GM23338 (cell line): ENCODE measurements around the gene CTTN. TPM values are rescaled to one million over a fixed set of nuclear protein-coding genes. Genes with fewer than 3 reads are reported as not detected.

Experiments
- ATAC-seq: fragments of 200-7000 bp; cut with Tn5 transposase; 3 replicates; pipeline ENCODE4 v1.9.1; 2020
- DNase-seq: peaks from one replicate; pipeline ENCODE4 v3.0.0-alpha.2; 2015; ENCODE audit warnings: low spot score
- H2AFZ ChIP-seq: fragments of 200-600 bp; sonication (generic); 2 replicates; pipeline ENCODE4 v1.8.0; 2016; ENCODE audit warnings: antibody characterized with exemption, mild to moderate bottlenecking, moderate library complexity
- H3F3A ChIP-seq: fragments of 200-600 bp; sonication (generic); replicated peaks from 2 replicates; pipeline ENCODE4 v1.8.0; 2017; ENCODE audit warnings: antibody characterized with exemption, mixed run types, low read depth
- H3K27ac ChIP-seq: fragments of 200-600 bp; sonication (generic); 2 replicates; pipeline ENCODE4 v1.6.1; 2016; ENCODE audit warnings: low read depth
- H3K27me3 ChIP-seq: fragments of 200-600 bp; sonication (generic); 2 replicates; pipeline ENCODE4 v1.8.0; 2016; ENCODE audit warnings: mild to moderate bottlenecking, mixed run types, moderate library complexity; ENCODE audit not compliant: insufficient read depth
- H3K36me3 ChIP-seq: fragments of 200-600 bp; sonication (generic); 2 replicates; pipeline ENCODE4 v1.8.0; 2016; ENCODE audit warnings: mild to moderate bottlenecking; ENCODE audit not compliant: insufficient read depth
- H3K4me1 ChIP-seq: fragments of 200-600 bp; sonication (generic); 2 replicates; pipeline ENCODE4 v1.8.0; 2016; ENCODE audit warnings: mild to moderate bottlenecking, moderate library complexity; ENCODE audit not compliant: insufficient read depth
- H3K4me2 ChIP-seq: fragments of 200-600 bp; sonication (generic); 2 replicates; pipeline ENCODE4 v1.7.1; 2017; ENCODE audit warnings: mixed run types
- H3K4me3 ChIP-seq: fragments of 200-600 bp; sonication (generic); 2 replicates; pipeline ENCODE4 v1.6.1; 2016; ENCODE audit warnings: mixed run types
- H3K79me2 ChIP-seq: fragments of 200-600 bp; sonication (generic); replicated peaks from 2 replicates; pipeline ENCODE4 v1.8.0; 2017; ENCODE audit warnings: mild to moderate bottlenecking; ENCODE audit not compliant: insufficient read depth
- H3K9me2 ChIP-seq: fragments of 200-600 bp; sonication (generic); 2 replicates; pipeline ENCODE4 v1.8.0; 2017; ENCODE audit not compliant: insufficient read depth
- H4K20me1 ChIP-seq: fragments of 200-600 bp; sonication (generic); replicated peaks from 2 replicates; pipeline ENCODE4 v1.8.0; 2017; ENCODE audit warnings: mild to moderate bottlenecking; ENCODE audit not compliant: insufficient read depth
- H3K27ac Mint-ChIP-seq: 2 replicates; pipeline ENCODE4 v1.8.0; 2020; ENCODE audit warnings: inconsistent platforms, mild to moderate bottlenecking, moderate library complexity, mixed read lengths
- H3K27me3 Mint-ChIP-seq: 3 replicates; pipeline ENCODE4 v1.8.0; 2022; ENCODE audit warnings: low read depth, mild to moderate bottlenecking, moderate library complexity, mixed read lengths, inconsistent platforms; ENCODE audit not compliant: insufficient read depth, poor library complexity
- H3K36me3 Mint-ChIP-seq: 3 replicates; pipeline ENCODE4 v1.8.0; 2021; ENCODE audit warnings: low read depth, mild to moderate bottlenecking, inconsistent platforms, moderate library complexity, mixed read lengths
- H3K4me1 Mint-ChIP-seq: 3 replicates; pipeline ENCODE4 v1.8.0; 2020; ENCODE audit warnings: mild to moderate bottlenecking, inconsistent platforms, mixed read lengths
- H3K4me3 Mint-ChIP-seq: 3 replicates; pipeline ENCODE4 v1.8.0; 2021; ENCODE audit warnings: moderate library complexity, mild to moderate bottlenecking, inconsistent platforms, mixed read lengths
- H3K9me3 Mint-ChIP-seq: 3 replicates; pipeline ENCODE4 v1.8.0; 2020; ENCODE audit warnings: moderate library complexity, mild to moderate bottlenecking, inconsistent platforms, mixed read lengths
- CREB1 ChIP-seq: fragments of 250-450 bp; sonication (Bioruptor Pico); IDR thresholded peaks from 2 replicates; pipeline ENCODE4 v1.5.0; 2020; ENCODE audit warnings: low read depth, mild to moderate bottlenecking, moderate library complexity
- EZH2 ChIP-seq: fragments of 200-600 bp; sonication (generic); IDR thresholded peaks from one replicate; pipeline ENCODE4 v1.8.0; 2017; ENCODE audit warnings: antibody characterized with exemption, mild to moderate bottlenecking, low read depth; ENCODE audit not compliant: unreplicated experiment
- EZH2phosphoT487 ChIP-seq: fragments of 200-600 bp; sonication (generic); IDR thresholded peaks from one replicate; pipeline ENCODE4 v1.8.1; 2018; ENCODE audit warnings: antibody characterized with exemption; ENCODE audit not compliant: unreplicated experiment
- JUNB ChIP-seq: IDR thresholded peaks from one replicate; pipeline ENCODE4 v1.6.1; 2016; ENCODE audit warnings: antibody characterized with exemption; ENCODE audit not compliant: unreplicated experiment
- NANOG ChIP-seq: IDR thresholded peaks from 2 replicates; pipeline ENCODE4 v1.6.1; 2016; ENCODE audit warnings: antibody characterized with exemption, borderline replicate concordance
- POLR2AphosphoS5 ChIP-seq: IDR thresholded peaks from 2 replicates; pipeline ENCODE4 v1.6.1; 2016; ENCODE audit warnings: antibody characterized with exemption, low read depth
- STAT1 ChIP-seq: IDR thresholded peaks from one replicate; pipeline ENCODE4 v1.6.1; 2016; ENCODE audit warnings: antibody characterized with exemption; ENCODE audit not compliant: unreplicated experiment
- ZNF114 ChIP-seq: fragments of 250-450 bp; sonication (Bioruptor Pico); IDR thresholded peaks from 2 replicates; pipeline ENCODE4 v1.5.0; 2020; ENCODE audit warnings: mild to moderate bottlenecking, moderate library complexity
- ZNF331 ChIP-seq: fragments of 250-450 bp; sonication (Bioruptor Pico); IDR thresholded peaks from 2 replicates; pipeline ENCODE4 v1.5.0; 2020; ENCODE audit warnings: low read depth, mild to moderate bottlenecking, moderate library complexity
- polyA plus RNA-seq: library from polyadenylated mRNA; unstranded; fragments of >200 nt; fragmentation: Nextera tagmentation; extraction: Ambion mirVana; gene quantifications from 2 replicates; pipeline ENCODE4 v1.2.1, GENCODE V29; 2016
- total RNA-seq: library from RNA; depleted of rRNA; stranded (reverse); fragments of >200 nt; shearing (Covaris generic); gene quantifications from 2 replicates; pipeline ENCODE4 v1.2.3, GENCODE V29; 2014
- TF ChIP-seq, protein P1 (sequence below): IDR thresholded peaks from 2 replicates; pipeline ENCODE4 v1.6.1; 2016; ENCODE audit warnings: antibody characterized with exemption
- TF ChIP-seq, protein P2 (sequence below), 2 experiments: fragments of 200-600 bp in 1 of 2; sonication (generic) in 1 of 2; conservative IDR thresholded peaks; 2 replicates each; pipeline versions ENCODE4 v1.5.1 to v1.6.1; 2016 to 2017; ENCODE audit warnings: antibody characterized with exemption in 2 of 2, low read depth in 2 of 2, mild to moderate bottlenecking in 2 of 2, moderate library complexity in 1 of 2
- TF ChIP-seq, protein P3 (sequence below): IDR thresholded peaks from one replicate; pipeline ENCODE4 v1.6.1; 2018; ENCODE audit warnings: antibody characterized with exemption; ENCODE audit not compliant: unreplicated experiment
- TF ChIP-seq, protein P4 (sequence below): fragments of 250-450 bp; sonication (Bioruptor Pico); IDR thresholded peaks from 2 replicates; pipeline ENCODE4 v1.5.0; 2020; ENCODE audit warnings: mild to moderate bottlenecking, moderate library complexity

CTTN gene
- total and polyA plus RNA-seq, 2 experiments from 2014 or later, result 163 to 343 TPM

DNA sequence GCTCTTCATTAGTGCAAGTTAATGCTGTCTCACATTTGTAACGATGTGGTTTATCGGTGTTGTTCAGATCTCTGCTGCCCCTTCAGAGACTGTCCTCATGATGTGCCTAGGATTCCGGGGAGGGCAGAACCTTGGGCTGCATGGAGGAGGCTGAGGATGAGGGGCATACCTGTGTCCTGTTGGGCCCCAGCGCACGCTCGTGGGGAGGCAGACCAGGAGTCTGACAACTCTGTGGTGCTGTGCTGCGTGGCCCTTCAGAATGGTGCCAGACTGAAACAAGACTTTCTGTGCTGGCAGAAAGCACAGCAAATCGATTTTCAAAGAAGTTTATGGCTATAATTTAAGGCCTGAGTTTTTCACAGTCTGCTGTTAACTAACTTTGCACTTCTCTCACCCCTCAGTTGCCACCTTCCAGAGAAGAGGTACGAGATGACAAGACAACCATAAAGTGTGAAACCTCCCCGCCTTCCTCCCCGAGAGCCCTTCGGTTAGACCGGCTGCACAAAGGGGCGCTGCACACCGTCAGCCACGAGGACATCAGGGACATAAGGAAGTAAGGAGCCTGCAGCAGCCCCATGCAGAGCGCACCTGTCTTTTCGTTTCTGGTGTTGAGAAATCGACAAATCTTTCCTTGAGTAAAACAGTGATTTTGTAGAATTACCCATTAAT is 44.3 kb upstream of the CTTN start:
- no peak overlapping the region for H3K4me2 ChIP-seq
- DNase-seq, result no peak
- H4K20me1 ChIP-seq, result peaks cover 18% of the 10 kb centered on the region
- peaks cover 1% of the 10 kb centered on the region for H3K27me3 Mint-ChIP-seq
- H3K4me3 ChIP-seq, result no peak overlapping the region
- no peak overlapping the region for H3K4me3 Mint-ChIP-seq
- no peaks in the 10 kb centered on the region for H3K27me3 ChIP-seq
- no peak overlapping the region for H3K27ac ChIP-seq
- no peak for ATAC-seq
- no peaks in the 10 kb centered on the region for H3K9me2 ChIP-seq
- no peaks in the 10 kb centered on the region for H3K4me1 ChIP-seq
- no peaks in the 10 kb centered on the region for H3K9me3 Mint-ChIP-seq
- peaks cover 4% of the 10 kb centered on the region; the same call in 1 of the 2 replicates for H3K79me2 ChIP-seq
- no peak for TF ChIP-seq JUNB
- TF ChIP-seq, protein P1, sequence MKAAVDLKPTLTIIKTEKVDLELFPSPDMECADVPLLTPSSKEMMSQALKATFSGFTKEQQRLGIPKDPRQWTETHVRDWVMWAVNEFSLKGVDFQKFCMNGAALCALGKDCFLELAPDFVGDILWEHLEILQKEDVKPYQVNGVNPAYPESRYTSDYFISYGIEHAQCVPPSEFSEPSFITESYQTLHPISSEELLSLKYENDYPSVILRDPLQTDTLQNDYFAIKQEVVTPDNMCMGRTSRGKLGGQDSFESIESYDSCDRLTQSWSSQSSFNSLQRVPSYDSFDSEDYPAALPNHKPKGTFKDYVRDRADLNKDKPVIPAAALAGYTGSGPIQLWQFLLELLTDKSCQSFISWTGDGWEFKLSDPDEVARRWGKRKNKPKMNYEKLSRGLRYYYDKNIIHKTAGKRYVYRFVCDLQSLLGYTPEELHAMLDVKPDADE, result no peak
- no peak for TF ChIP-seq STAT1
- TF ChIP-seq ZNF114 (CRISPR knock-in tag), result no peak
- no peak for TF ChIP-seq ZNF331 (CRISPR knock-in tag)
- TF ChIP-seq POLR2AphosphoS5, result no peak
- TF ChIP-seq EZH2, result no peak
- no peak for TF ChIP-seq NANOG
- TF ChIP-seq EZH2phosphoT487, result no peak
- TF ChIP-seq, protein P2, sequence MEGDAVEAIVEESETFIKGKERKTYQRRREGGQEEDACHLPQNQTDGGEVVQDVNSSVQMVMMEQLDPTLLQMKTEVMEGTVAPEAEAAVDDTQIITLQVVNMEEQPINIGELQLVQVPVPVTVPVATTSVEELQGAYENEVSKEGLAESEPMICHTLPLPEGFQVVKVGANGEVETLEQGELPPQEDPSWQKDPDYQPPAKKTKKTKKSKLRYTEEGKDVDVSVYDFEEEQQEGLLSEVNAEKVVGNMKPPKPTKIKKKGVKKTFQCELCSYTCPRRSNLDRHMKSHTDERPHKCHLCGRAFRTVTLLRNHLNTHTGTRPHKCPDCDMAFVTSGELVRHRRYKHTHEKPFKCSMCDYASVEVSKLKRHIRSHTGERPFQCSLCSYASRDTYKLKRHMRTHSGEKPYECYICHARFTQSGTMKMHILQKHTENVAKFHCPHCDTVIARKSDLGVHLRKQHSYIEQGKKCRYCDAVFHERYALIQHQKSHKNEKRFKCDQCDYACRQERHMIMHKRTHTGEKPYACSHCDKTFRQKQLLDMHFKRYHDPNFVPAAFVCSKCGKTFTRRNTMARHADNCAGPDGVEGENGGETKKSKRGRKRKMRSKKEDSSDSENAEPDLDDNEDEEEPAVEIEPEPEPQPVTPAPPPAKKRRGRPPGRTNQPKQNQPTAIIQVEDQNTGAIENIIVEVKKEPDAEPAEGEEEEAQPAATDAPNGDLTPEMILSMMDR (conservative IDR thresholded peaks at IDR 0.05; ENCODE audit: low read depth in 2 of 2), result no peak
- TF ChIP-seq CREB1 (CRISPR knock-in tag), result no peak
- TF ChIP-seq, protein P3, sequence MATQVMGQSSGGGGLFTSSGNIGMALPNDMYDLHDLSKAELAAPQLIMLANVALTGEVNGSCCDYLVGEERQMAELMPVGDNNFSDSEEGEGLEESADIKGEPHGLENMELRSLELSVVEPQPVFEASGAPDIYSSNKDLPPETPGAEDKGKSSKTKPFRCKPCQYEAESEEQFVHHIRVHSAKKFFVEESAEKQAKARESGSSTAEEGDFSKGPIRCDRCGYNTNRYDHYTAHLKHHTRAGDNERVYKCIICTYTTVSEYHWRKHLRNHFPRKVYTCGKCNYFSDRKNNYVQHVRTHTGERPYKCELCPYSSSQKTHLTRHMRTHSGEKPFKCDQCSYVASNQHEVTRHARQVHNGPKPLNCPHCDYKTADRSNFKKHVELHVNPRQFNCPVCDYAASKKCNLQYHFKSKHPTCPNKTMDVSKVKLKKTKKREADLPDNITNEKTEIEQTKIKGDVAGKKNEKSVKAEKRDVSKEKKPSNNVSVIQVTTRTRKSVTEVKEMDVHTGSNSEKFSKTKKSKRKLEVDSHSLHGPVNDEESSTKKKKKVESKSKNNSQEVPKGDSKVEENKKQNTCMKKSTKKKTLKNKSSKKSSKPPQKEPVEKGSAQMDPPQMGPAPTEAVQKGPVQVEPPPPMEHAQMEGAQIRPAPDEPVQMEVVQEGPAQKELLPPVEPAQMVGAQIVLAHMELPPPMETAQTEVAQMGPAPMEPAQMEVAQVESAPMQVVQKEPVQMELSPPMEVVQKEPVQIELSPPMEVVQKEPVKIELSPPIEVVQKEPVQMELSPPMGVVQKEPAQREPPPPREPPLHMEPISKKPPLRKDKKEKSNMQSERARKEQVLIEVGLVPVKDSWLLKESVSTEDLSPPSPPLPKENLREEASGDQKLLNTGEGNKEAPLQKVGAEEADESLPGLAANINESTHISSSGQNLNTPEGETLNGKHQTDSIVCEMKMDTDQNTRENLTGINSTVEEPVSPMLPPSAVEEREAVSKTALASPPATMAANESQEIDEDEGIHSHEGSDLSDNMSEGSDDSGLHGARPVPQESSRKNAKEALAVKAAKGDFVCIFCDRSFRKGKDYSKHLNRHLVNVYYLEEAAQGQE, result no peak
- TF ChIP-seq, protein P4, sequence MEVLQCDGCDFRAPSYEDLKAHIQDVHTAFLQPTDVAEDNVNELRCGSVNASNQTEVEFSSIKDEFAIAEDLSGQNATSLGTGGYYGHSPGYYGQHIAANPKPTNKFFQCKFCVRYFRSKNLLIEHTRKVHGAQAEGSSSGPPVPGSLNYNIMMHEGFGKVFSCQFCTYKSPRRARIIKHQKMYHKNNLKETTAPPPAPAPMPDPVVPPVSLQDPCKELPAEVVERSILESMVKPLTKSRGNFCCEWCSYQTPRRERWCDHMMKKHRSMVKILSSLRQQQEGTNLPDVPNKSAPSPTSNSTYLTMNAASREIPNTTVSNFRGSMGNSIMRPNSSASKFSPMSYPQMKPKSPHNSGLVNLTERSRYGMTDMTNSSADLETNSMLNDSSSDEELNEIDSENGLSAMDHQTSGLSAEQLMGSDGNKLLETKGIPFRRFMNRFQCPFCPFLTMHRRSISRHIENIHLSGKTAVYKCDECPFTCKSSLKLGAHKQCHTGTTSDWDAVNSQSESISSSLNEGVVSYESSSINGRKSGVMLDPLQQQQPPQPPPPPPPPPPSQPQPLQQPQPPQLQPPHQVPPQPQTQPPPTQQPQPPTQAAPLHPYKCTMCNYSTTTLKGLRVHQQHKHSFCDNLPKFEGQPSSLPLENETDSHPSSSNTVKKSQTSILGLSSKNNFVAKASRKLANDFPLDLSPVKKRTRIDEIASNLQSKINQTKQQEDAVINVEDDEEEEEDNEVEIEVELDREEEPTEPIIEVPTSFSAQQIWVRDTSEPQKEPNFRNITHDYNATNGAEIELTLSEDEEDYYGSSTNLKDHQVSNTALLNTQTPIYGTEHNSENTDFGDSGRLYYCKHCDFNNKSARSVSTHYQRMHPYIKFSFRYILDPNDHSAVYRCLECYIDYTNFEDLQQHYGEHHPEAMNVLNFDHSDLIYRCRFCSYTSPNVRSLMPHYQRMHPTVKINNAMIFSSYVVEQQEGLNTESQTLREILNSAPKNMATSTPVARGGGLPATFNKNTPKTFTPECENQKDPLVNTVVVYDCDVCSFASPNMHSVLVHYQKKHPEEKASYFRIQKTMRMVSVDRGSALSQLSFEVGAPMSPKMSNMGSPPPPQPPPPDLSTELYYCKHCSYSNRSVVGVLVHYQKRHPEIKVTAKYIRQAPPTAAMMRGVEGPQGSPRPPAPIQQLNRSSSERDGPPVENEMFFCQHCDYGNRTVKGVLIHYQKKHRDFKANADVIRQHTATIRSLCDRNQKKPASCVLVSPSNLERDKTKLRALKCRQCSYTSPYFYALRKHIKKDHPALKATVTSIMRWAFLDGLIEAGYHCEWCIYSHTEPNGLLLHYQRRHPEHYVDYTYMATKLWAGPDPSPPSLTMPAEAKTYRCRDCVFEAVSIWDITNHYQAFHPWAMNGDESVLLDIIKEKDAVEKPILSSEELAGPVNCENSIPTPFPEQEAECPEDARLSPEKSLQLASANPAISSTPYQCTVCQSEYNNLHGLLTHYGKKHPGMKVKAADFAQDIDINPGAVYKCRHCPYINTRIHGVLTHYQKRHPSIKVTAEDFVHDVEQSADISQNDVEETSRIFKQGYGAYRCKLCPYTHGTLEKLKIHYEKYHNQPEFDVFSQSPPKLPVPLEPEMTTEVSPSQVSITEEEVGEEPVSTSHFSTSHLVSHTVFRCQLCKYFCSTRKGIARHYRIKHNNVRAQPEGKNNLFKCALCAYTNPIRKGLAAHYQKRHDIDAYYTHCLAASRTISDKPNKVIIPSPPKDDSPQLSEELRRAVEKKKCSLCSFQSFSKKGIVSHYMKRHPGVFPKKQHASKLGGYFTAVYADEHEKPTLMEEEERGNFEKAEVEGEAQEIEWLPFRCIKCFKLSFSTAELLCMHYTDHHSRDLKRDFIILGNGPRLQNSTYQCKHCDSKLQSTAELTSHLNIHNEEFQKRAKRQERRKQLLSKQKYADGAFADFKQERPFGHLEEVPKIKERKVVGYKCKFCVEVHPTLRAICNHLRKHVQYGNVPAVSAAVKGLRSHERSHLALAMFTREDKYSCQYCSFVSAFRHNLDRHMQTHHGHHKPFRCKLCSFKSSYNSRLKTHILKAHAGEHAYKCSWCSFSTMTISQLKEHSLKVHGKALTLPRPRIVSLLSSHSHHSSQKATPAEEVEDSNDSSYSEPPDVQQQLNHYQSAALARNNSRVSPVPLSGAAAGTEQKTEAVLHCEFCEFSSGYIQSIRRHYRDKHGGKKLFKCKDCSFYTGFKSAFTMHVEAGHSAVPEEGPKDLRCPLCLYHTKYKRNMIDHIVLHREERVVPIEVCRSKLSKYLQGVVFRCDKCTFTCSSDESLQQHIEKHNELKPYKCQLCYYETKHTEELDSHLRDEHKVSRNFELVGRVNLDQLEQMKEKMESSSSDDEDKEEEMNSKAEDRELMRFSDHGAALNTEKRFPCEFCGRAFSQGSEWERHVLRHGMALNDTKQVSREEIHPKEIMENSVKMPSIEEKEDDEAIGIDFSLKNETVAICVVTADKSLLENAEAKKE, result no peak
- H3K36me3 ChIP-seq, result peaks cover 27% of the 10 kb centered on the region
- H3F3A ChIP-seq, result no peaks in the 10 kb centered on the region
- no peaks in the 10 kb centered on the region for H3K4me1 Mint-ChIP-seq
- no peak overlapping the region for H2AFZ ChIP-seq
- peaks cover 67% of the 10 kb centered on the region for H3K36me3 Mint-ChIP-seq
- H3K27ac Mint-ChIP-seq, result no peak overlapping the region
